Duodenal mucosa (tissue), 2 donors: Measurements from ENCODE around the gene F2RL3.

ENCODE experiments used
- H3K27ac ChIP-seq: one replicate; pipeline ENCODE4 v1.7.0; 2013; ENCODE audit warnings: low read depth, low read length
- H3K27me3 ChIP-seq, 2 donors: one replicate each; pipeline ENCODE4 v1.7.0; 2013; ENCODE audit warnings: low read length in 2 of 2, control low read depth in 1 of 2; ENCODE audit not compliant: insufficient read depth in 2 of 2, control insufficient read depth in 1 of 2
- H3K36me3 ChIP-seq, 2 donors: one replicate each; pipeline ENCODE4 v1.7.0; 2013; ENCODE audit warnings: low read length in 2 of 2, control low read depth in 1 of 2; ENCODE audit not compliant: insufficient read depth in 2 of 2, control insufficient read depth in 1 of 2
- H3K4me1 ChIP-seq, 2 donors: one replicate each; pipeline ENCODE4 v1.7.0; 2013; ENCODE audit warnings: low read length in 2 of 2, control low read depth in 1 of 2; ENCODE audit not compliant: insufficient read depth in 2 of 2, control insufficient read depth in 1 of 2
- H3K4me3 ChIP-seq, 2 donors: one replicate each; pipeline ENCODE4 v1.7.0; 2013; ENCODE audit warnings: low read length in 2 of 2, low read depth in 1 of 2
- H3K9ac ChIP-seq, 2 donors: one replicate each; pipeline ENCODE4 v1.7.0; 2013; ENCODE audit warnings: low read length in 2 of 2, low read depth in 1 of 2
- H3K9me3 ChIP-seq, 2 donors: one replicate each; pipeline ENCODE4 v1.7.0; 2013; ENCODE audit warnings: low read length in 2 of 2, control low read depth in 1 of 2; ENCODE audit not compliant: control insufficient read depth in 1 of 2

Gene F2RL3

DNA sequence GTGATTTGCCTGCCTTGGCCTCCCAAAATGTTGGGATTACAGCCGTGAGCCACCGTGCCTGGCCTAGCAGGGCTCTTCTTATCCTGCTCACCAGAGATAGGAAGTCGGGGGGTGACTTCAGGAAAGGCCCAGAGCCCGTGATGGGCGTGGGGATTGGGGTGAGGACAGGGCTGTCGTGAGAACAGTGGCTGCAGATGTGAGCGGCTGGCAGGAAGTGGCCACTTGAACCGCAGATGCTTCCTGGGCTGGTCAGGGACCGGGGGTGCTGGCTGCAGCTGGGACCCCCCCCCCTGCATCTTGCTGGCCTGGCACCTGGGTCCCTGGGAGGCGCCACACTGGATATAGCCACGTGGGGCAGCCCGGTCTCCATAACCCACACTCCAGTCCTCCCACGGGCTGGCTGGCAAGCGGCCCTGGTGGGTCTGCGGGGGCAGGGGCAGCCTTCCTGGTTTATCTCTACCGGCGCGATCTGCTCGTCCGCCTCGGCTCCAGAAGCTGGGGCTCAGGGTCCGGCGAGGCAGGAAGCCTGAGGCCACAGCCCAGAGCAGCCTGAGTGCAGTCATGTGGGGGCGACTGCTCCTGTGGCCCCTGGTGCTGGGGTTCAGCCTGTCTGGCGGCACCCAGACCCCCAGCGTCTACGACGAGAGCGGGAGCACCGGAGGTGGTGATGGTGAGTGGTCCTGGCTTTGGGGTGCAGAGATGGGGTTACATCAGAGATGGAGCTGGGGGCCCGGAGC, at the start of gene F2RL3:
Gene F2RL3 (plus strand): TSS at position 371 of the 737 bp plus-strand sequence. CDS start 191 bp downstream, at position 562.
- H3K27ac ChIP-seq = peak within 1 kb of the TSS; percentile 62
- no peaks in the 10 kb centered on the region for H3K27me3 ChIP-seq
- H3K4me3 ChIP-seq = peak within 1 kb of the TSS; percentile 29 to 59
- peaks cover 0 to 9% of the 10 kb centered on the region in 2 donors for H3K4me1 ChIP-seq
- H3K36me3 ChIP-seq = no peaks in the 10 kb centered on the region
- H3K9me3 ChIP-seq = no peaks in the 10 kb centered on the region
- H3K9ac ChIP-seq = peak within 1 kb of the TSS; percentile 2 to 25

DNA sequence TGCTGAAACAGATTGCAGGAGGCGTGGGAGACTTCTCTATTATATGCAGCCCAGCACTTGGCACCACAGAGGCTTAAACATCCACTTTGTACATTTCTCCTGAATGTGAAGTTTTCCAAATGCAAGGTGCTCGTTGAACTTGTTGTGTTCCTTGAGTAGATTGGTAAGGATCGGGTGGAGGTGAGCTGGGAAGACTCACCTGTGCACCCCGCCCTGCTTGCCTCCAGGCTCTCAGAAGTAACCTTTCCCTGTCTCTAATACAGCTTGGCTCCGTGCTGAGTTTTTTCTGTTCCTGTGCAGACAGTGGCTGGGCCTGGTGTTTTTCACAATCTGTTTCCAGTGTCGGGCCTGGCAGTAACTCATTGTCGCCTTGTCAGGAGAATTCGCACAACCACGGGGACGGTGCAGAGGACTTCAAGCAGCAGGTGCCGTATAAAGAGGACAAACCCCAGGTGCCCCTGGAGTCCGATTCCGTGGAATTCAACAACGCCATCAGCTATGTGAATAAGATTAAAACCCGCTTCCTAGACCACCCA, 47.3 kb upstream of the F2RL3 start:
- peaks cover 19 to 88% of the 10 kb centered on the region in 2 donors for H3K36me3 ChIP-seq
- peaks cover 0 to 1% of the 10 kb centered on the region in 2 donors for H3K4me1 ChIP-seq
- H3K27me3 ChIP-seq = no peaks in the 10 kb centered on the region
- H3K9me3 ChIP-seq = no peaks in the 10 kb centered on the region
- no peak overlapping the region for H3K4me3 ChIP-seq
- no peak overlapping the region for H3K27ac ChIP-seq
- no peak overlapping the region for H3K9ac ChIP-seq

DNA sequence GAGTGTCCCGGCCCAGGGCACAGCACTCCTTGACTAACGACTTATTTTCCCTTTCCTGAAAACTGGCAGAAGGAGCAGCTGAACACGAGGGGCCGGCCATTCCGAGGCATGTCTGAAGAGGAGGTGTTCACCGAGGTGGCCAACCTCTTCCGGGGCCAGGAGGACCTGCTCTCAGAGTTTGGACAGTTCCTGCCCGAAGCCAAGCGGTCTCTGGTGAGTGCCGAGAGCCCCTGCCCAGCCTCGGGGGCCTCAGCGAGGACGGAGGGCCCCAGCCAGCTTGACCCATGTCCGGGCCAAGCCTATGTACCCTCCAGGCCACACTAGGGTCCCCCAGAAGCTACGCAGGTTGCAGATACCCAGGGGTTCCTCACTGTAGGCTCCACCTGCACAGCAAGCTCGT, 41.9 kb upstream of the F2RL3 start:
- Histone ChIP-seq H3K9me3 (no peaks in the 10 kb centered on the region), H3K9ac (no peak overlapping the region), H3K4me3 (no peak overlapping the region), H3K27me3 (no peaks in the 10 kb centered on the region), H3K27ac (no peak overlapping the region), H3K36me3 (peaks cover 30 to 84% of the 10 kb centered on the region in 2 donors), H3K4me1 (no peaks in the 10 kb centered on the region)

DNA sequence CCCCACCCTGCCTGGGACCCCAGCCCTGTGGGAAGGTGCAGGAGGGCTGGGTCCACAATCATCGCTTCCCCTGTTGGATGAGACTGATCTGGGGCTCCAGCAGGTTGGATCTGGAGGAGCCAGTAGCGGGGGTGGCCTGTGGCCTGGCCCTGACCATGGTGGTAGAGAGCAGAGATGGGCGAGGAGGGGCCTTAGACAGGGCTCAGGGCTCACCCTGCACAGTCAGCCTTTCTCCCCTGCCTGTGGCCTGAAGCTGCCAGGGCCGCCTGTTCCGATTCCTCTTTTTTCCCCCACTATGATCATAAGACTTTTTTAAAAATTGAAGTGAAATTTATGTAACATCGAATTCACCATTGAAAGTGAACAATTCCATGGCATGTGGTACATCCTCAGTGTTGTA, 41.4 kb upstream of the F2RL3 start:
- Histone ChIP-seq H3K4me1 (no peaks in the 10 kb centered on the region), H3K9ac (no peak overlapping the region), H3K27me3 (no peaks in the 10 kb centered on the region), H3K4me3 (no peak overlapping the region), H3K27ac (no peak overlapping the region), H3K9me3 (no peaks in the 10 kb centered on the region), H3K36me3 (peaks cover 29 to 85% of the 10 kb centered on the region in 2 donors)

DNA sequence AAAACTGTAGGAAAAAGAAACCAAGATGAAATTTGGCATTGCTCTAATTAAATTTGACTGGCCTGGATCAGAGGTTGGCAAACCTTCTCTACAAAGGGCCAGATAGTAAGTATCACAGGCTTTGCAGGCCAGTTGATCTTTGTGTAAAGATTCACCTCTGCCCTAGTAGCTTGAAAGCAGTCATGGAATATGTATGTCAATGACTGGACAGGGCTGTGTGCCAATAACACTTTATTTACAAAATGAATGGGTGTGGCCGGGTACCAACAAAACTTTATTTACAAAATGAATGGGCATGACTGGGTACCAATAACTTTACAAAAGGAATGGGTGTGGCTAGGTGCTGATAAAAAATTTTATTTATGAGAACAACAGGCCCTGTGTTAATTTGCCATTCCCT, 39.6 kb upstream of the F2RL3 start:
- H3K9me3 ChIP-seq = no peaks in the 10 kb centered on the region
- peaks cover 36 to 87% of the 10 kb centered on the region in 2 donors for H3K36me3 ChIP-seq
- no peak overlapping the region for H3K27ac ChIP-seq
- no peak overlapping the region for H3K9ac ChIP-seq
- H3K4me3 ChIP-seq = no peak overlapping the region
- no peaks in the 10 kb centered on the region for H3K4me1 ChIP-seq
- no peaks in the 10 kb centered on the region for H3K27me3 ChIP-seq

DNA sequence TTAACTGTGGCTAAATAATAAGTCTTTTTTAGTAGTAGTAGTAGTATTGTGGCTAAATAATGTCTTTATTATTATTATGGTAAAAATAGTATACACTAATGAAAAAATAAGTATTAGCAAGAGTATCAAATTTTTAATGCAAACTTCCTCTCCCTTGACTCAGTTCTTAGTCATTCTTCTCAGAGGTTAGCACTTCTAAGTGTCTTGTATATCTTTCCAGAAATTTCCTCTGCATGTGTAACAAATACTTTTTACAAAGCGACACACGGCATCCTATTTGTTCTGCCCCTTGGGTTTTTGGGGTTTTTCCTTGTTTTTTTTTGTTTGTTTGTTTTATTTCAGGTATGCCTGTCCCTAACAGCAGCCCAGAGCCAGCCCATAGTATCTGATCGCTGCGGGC, 38.7 kb upstream of the F2RL3 start:
- no peak overlapping the region for H3K4me3 ChIP-seq
- H3K9me3 ChIP-seq = no peaks in the 10 kb centered on the region
- H3K9ac ChIP-seq = no peak overlapping the region
- H3K4me1 ChIP-seq = no peaks in the 10 kb centered on the region
- H3K36me3 ChIP-seq = peaks cover 39 to 87% of the 10 kb centered on the region in 2 donors
- H3K27ac ChIP-seq = no peak overlapping the region
- H3K27me3 ChIP-seq = no peaks in the 10 kb centered on the region

DNA sequence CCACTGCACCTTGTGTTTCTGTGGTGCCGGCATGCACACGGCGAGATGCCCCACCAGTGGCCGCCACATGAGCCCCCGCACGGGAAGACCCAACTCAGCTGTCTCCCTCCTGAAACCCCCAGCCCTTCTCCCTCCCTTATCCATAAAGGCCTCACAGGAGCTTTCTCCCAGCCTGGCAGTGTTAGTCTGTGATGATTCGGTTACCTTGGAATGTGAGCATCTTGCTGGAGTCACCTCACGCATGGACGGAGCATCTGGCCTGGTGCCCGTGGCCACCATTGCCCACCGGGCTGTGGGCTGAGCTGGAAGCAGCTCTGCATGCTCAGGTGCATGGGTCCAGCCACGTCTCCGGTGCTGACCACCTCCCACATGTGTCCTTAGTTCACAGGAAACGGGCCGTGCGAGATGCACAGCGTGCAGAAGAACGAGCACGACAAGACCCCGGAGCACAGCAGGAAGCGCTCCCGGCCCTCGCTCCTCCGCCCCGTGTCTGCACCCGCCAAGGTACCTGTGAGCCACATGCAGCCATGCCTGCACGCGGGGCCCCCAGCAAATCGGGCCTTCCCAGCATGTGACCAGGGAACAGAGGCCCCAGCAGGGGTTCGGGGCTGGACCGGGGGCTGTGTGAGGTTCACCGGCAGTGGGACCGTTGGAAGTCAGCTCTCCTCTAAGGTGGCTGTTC, 37.6 kb upstream of the F2RL3 start:
- H3K27me3 ChIP-seq = no peaks in the 10 kb centered on the region
- no peak overlapping the region for H3K4me3 ChIP-seq
- H3K4me1 ChIP-seq = no peaks in the 10 kb centered on the region
- peaks cover 39 to 79% of the 10 kb centered on the region in 2 donors for H3K36me3 ChIP-seq
- no peak overlapping the region for H3K27ac ChIP-seq
- no peak overlapping the region for H3K9ac ChIP-seq
- H3K9me3 ChIP-seq = no peaks in the 10 kb centered on the region

DNA sequence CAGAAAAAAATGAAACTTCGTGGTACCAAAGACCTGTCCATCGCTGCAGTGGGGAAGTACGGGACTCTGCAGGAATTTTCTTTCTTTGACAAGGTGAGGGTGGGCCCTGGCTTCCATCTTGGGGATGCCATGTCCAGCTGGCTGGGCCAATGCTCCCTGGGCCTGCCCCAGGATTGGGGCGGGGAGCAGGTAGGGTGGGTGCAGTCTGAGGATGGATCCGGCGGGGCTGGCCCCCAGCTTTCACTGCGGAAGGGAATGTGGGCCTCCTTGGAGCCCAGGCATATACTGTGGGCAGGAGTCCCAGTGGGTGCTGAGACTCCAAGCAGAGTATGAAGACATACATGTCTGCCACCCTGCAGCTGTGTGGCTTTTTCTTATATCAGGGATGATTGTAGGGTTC, 35.7 kb upstream of the F2RL3 start:
- Histone ChIP-seq H3K36me3 (peaks cover 28 to 61% of the 10 kb centered on the region in 2 donors), H3K9me3 (no peaks in the 10 kb centered on the region), H3K4me1 (no peaks in the 10 kb centered on the region), H3K4me3 (no peak overlapping the region), H3K9ac (no peak overlapping the region), H3K27ac (no peak overlapping the region), H3K27me3 (no peaks in the 10 kb centered on the region)

DNA sequence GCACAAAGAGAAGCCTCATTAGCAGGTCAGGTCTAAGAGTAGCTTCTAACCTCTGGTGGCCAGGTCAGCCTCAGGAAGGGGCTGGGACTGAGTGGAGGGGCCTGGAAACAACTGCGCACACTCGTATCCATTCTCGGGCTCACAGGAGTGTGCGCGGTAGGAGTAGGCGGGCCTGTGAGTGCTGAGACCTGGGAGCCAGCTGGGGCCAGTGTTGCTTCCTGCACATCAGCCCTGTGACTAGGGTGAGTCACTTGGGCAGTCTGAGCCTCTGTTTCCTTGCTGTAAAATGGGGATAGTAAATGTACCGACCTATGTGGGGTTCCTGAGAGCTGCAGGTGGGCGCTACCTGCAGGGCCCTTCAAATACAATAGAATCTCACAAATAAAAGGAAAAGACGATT, 32.7 kb upstream of the F2RL3 start:
- no peaks in the 10 kb centered on the region for H3K27me3 ChIP-seq
- H3K4me3 ChIP-seq = no peak overlapping the region
- peaks cover 19 to 44% of the 10 kb centered on the region in 2 donors for H3K36me3 ChIP-seq
- H3K4me1 ChIP-seq = no peaks in the 10 kb centered on the region
- no peak overlapping the region for H3K9ac ChIP-seq
- H3K9me3 ChIP-seq = no peaks in the 10 kb centered on the region
- no peak overlapping the region for H3K27ac ChIP-seq

DNA sequence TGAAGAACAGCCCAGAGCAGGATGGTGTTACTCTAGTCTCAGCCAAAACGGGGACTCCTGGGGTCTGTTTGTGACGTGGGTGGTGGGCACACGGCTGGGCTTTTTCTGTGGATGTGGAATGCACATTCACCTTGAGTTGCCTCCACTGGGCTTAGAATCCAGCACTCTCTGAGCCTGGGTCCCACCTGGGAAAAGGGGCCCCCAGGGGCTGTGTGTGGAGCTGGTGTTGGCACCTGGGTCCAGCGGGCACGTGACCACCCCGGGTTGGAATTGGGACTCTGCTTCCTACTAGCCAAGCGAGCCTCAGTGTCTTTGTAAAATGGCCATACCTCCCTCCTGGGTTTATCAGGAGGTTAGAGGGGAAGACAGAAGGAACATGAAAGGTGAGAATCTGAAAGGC, 29.2 kb upstream of the F2RL3 start:
- no peak overlapping the region for H3K27ac ChIP-seq
- H3K27me3 ChIP-seq = no peaks in the 10 kb centered on the region
- H3K36me3 ChIP-seq = peaks cover 16 to 33% of the 10 kb centered on the region in 2 donors
- peaks cover 0 to 6% of the 10 kb centered on the region in 2 donors for H3K4me1 ChIP-seq
- no peak overlapping the region for H3K9ac ChIP-seq
- no peaks in the 10 kb centered on the region for H3K9me3 ChIP-seq
- no peak overlapping the region for H3K4me3 ChIP-seq
